ENCODE data around the gene PDCD11. TPM values are rescaled to one million over a fixed set of nuclear protein-coding genes. Genes with fewer than 3 reads are reported as not detected.

PDCD11 gene
- total and polyA plus RNA-seq, 2 experiments from 2014 or later, result 17.5 to 26.6 TPM

- Histone ChIP-seq H3F3A (ENCODE audit: insufficient read depth) (peaks cover 67% of the 10 kb centered on the region), H3K4me2 (ENCODE audit: unreplicated experiment) (peak overlapping the region; percentile 10), H3K9me2 (ENCODE audit: insufficient read depth) (no peaks in the 10 kb centered on the region), H3K9ac (peak overlapping the region; percentile 75), H3K27me3 (replicated peaks; ENCODE audit: insufficient read depth) (no peaks in the 10 kb centered on the region), H3K79me2 (ENCODE audit: insufficient read depth) (peaks cover 53% of the 10 kb centered on the region), H3K4me1 (ENCODE audit: insufficient read depth) (peaks cover 48% of the 10 kb centered on the region), H3K4me3 (no peak overlapping the region), H4K20me1 (ENCODE audit: insufficient read depth) (no peaks in the 10 kb centered on the region), H2AFZ (no peak overlapping the region), H3K27ac (peak overlapping the region; percentile 96), H3K9me3 (ENCODE audit: low read depth) (no peaks in the 10 kb centered on the region), H3K36me3 (ENCODE audit: low read depth) (peaks cover 52% of the 10 kb centered on the region)
- WGBS, 2 experiments (ENCODE audit: low coverage in 1 of 2, low lambda C conversion rate in 2 of 2, missing lambda C conversion rate in 2 of 2), result 24 to 29% methylated on average over 12 of the region's 12 CpGs
- in situ Hi-C loops (cut with MboI), result no loop called here
- TF ChIP-seq EZH2phosphoT487 (IDR thresholded peaks at IDR 0.05; ENCODE audit: insufficient read depth, low read depth) (no peak), EZH2 (IDR thresholded peaks at IDR 0.05; ENCODE audit: insufficient read depth, poor library complexity, severe bottlenecking) (no peak)
- peak; percentile 87 for DNase-seq
Measured at GRCh38 chr10:103445767-103446567, 49.5 kb downstream of the PDCD11 start.

- H3K27ac ChIP-seq, result peak overlapping the region; percentile 96
- no peaks in the 10 kb centered on the region for H3K9me3 ChIP-seq (ENCODE audit: low read depth)
- H4K20me1 ChIP-seq (ENCODE audit: insufficient read depth), result no peaks in the 10 kb centered on the region
- H3K27me3 ChIP-seq (replicated peaks; ENCODE audit: insufficient read depth), result no peaks in the 10 kb centered on the region
- H3K4me1 ChIP-seq (ENCODE audit: insufficient read depth), result peaks cover 48% of the 10 kb centered on the region
- DNase-seq, result no peak
- H3K79me2 ChIP-seq (ENCODE audit: insufficient read depth), result peaks cover 62% of the 10 kb centered on the region
- TF ChIP-seq EZH2 (IDR thresholded peaks at IDR 0.05; ENCODE audit: insufficient read depth, poor library complexity, severe bottlenecking) (no peak), EZH2phosphoT487 (IDR thresholded peaks at IDR 0.05; ENCODE audit: insufficient read depth, low read depth) (no peak)
- H3K4me3 ChIP-seq, result no peak overlapping the region
- H3K36me3 ChIP-seq (ENCODE audit: low read depth), result peaks cover 47% of the 10 kb centered on the region
- no peak overlapping the region for H2AFZ ChIP-seq
- H3K4me2 ChIP-seq (ENCODE audit: unreplicated experiment), result no peak overlapping the region
- 85 to 91% methylated on average over 23 of the region's 23 CpGs for WGBS, 2 experiments (ENCODE audit: low coverage in 1 of 2, low lambda C conversion rate in 2 of 2, missing lambda C conversion rate in 2 of 2)
- peak overlapping the region; percentile 75; the same call in 1 of the 2 replicates for H3K9ac ChIP-seq
- no peaks in the 10 kb centered on the region for H3K9me2 ChIP-seq (ENCODE audit: insufficient read depth)
- in situ Hi-C loops (cut with MboI), result no loop called here
- H3F3A ChIP-seq (ENCODE audit: insufficient read depth), result peaks cover 66% of the 10 kb centered on the region
Measured at GRCh38 chr10:103447187-103447586, 50.8 kb downstream of the PDCD11 start.

GRCh38 chr10:103448746-103449145 is 52.3 kb downstream of the PDCD11 start:
- TF ChIP-seq EZH2phosphoT487 (IDR thresholded peaks at IDR 0.05; ENCODE audit: insufficient read depth, low read depth) (no peak), EZH2 (IDR thresholded peaks at IDR 0.05; ENCODE audit: insufficient read depth, poor library complexity, severe bottlenecking) (no peak)
- Histone ChIP-seq H3K27ac (peak overlapping the region; percentile 88), H3F3A (ENCODE audit: insufficient read depth) (peaks cover 57% of the 10 kb centered on the region), H3K79me2 (ENCODE audit: insufficient read depth) (peaks cover 62% of the 10 kb centered on the region), H4K20me1 (ENCODE audit: insufficient read depth) (no peaks in the 10 kb centered on the region), H3K9me3 (ENCODE audit: low read depth) (no peaks in the 10 kb centered on the region), H3K9ac (peak overlapping the region; percentile 92), H3K9me2 (ENCODE audit: insufficient read depth) (no peaks in the 10 kb centered on the region), H3K27me3 (replicated peaks; ENCODE audit: insufficient read depth) (no peaks in the 10 kb centered on the region), H3K4me1 (ENCODE audit: insufficient read depth) (peaks cover 55% of the 10 kb centered on the region), H3K4me2 (ENCODE audit: unreplicated experiment) (peak overlapping the region; percentile 91), H2AFZ (no peak overlapping the region), H3K36me3 (ENCODE audit: low read depth) (peaks cover 39% of the 10 kb centered on the region), H3K4me3 (peak overlapping the region; percentile 90)
- WGBS, 2 experiments (ENCODE audit: low coverage in 1 of 2, low lambda C conversion rate in 2 of 2, missing lambda C conversion rate in 2 of 2), result 0% methylated on average over 1 of the region's 1 CpG
- in situ Hi-C loops (cut with MboI), result no loop called here
- DNase-seq, result peak; percentile 97

GRCh38 chr10:103449208-103450144 is 53.0 kb downstream of the PDCD11 start:
- Histone ChIP-seq H3K4me3 (peak overlapping the region; percentile 90; the same call in 1 of the 2 replicates), H3K79me2 (ENCODE audit: insufficient read depth) (peaks cover 62% of the 10 kb centered on the region), H3K4me1 (ENCODE audit: insufficient read depth) (peaks cover 55% of the 10 kb centered on the region), H3K4me2 (ENCODE audit: unreplicated experiment) (peak overlapping the region; percentile 91), H3K27ac (peak overlapping the region; percentile 88), H3K9me3 (ENCODE audit: low read depth) (no peaks in the 10 kb centered on the region), H3K27me3 (replicated peaks; ENCODE audit: insufficient read depth) (no peaks in the 10 kb centered on the region), H4K20me1 (ENCODE audit: insufficient read depth) (no peaks in the 10 kb centered on the region), H2AFZ (no peak overlapping the region), H3K9ac (peak overlapping the region; percentile 92), H3K36me3 (ENCODE audit: low read depth) (peaks cover 34% of the 10 kb centered on the region), H3F3A (ENCODE audit: insufficient read depth) (peaks cover 54% of the 10 kb centered on the region), H3K9me2 (ENCODE audit: insufficient read depth) (no peaks in the 10 kb centered on the region)
- peak; percentile 30 for DNase-seq
- TF ChIP-seq EZH2phosphoT487 (IDR thresholded peaks at IDR 0.05; ENCODE audit: insufficient read depth, low read depth), result no peak
- TF ChIP-seq EZH2 (IDR thresholded peaks at IDR 0.05; ENCODE audit: insufficient read depth, poor library complexity, severe bottlenecking), result no peak
- in situ Hi-C loops (cut with MboI), result no loop called here
- WGBS, 2 experiments (ENCODE audit: low coverage in 1 of 2, low lambda C conversion rate in 2 of 2, missing lambda C conversion rate in 2 of 2), result 70 to 76% methylated on average over 32 to 34 of the region's 34 CpGs

All from GM23248 (cell line).